Gastroesophageal sphincter (tissue), 4 donors: ENCODE data around the gene JSRP1. TPM values are rescaled to one million over a fixed set of nuclear protein-coding genes. Genes with fewer than 3 reads are reported as not detected.

Source experiments
- ATAC-seq: fragments of 150-250 bp; one replicate; pipeline ENCODE4 v1.9.1; 2016; ENCODE audit warnings: mild to moderate bottlenecking, moderate library complexity
- H3K27ac ChIP-seq, 4 donors: fragments of 200-600 bp; sonication (generic) in 3 of 4; 1 replicate in 3 of 4; 2 replicates in 1 of 4; pipeline ENCODE4 v1.5.1; 2016 to 2019
- H3K27me3 ChIP-seq: fragments of 200-600 bp; sonication (generic); one replicate; pipeline ENCODE4 v1.5.1; 2019
- H3K36me3 ChIP-seq, 2 donors: fragments of 200-600 bp; sonication (generic); one replicate each; pipeline ENCODE4 v1.5.1; 2019; ENCODE audit warnings: control low read depth in 1 of 2
- H3K4me1 ChIP-seq, 3 donors: fragments of 200-600 bp; sonication (generic); 1 replicate in 2 of 3; 2 replicates in 1 of 3; pipeline ENCODE4 v1.5.1; 2016 to 2019; ENCODE audit warnings: control low read depth in 2 of 3
- H3K4me3 ChIP-seq, 2 donors: fragments of 200-600 bp; sonication (generic); one replicate each; pipeline ENCODE4 v1.5.1; 2019; ENCODE audit warnings: mild to moderate bottlenecking in 1 of 2, moderate library complexity in 1 of 2
- H3K9me3 ChIP-seq, 3 donors: fragments of 200-600 bp; sonication (generic); one replicate each; pipeline ENCODE4 v1.5.1; 2017 to 2019; ENCODE audit warnings: control low read depth in 2 of 3
- EP300 ChIP-seq: sonication (generic); formaldehyde crosslinking; IDR thresholded peaks from one replicate; pipeline ENCODE4 v1.6.1; 2017; ENCODE audit warnings: antibody characterized with exemption, mild to moderate bottlenecking
- POLR2A ChIP-seq, 2 donors: fragments of 450-650 bp; IDR thresholded peaks; one replicate each; pipeline ENCODE4 v1.6.1; 2017; ENCODE audit warnings: antibody characterized with exemption in 2 of 2, mild to moderate bottlenecking in 2 of 2, moderate library complexity in 1 of 2
- POLR2AphosphoS5 ChIP-seq: sonication (generic); formaldehyde crosslinking; IDR thresholded peaks from one replicate; pipeline ENCODE4 v1.6.1; 2017; ENCODE audit warnings: antibody characterized with exemption
- WGBS, 2 donors: methylation state at CpG; one replicate each; pipeline ENCODE4 v1.1.5; 2018; ENCODE audit warnings: low coverage in 1 of 2; 5-methylcytosine and 5-hydroxymethylcytosine counted together
- total RNA-seq, 4 donors: library from RNA; depleted of rRNA; stranded (reverse); fragments of >200 nt; gene quantifications; one replicate each; pipeline ENCODE4 v1.1.0, GENCODE V29; 2016
- TF ChIP-seq, protein P1 (sequence below), 4 experiments: fragments of 200-600 bp in 2 of 4; fragments of 450-650 bp in 2 of 4; sonication (generic) in 1 of 4; IDR thresholded peaks; one replicate each; pipeline ENCODE4 v1.5.1; 2017 to 2019; ENCODE audit warnings: antibody characterized with exemption in 4 of 4, mild to moderate bottlenecking in 2 of 4, moderate library complexity in 2 of 4

JSRP1 gene
- total RNA-seq, 4 donors from 2014 or later = 0.37 TPM; not detected in 3

DNA sequence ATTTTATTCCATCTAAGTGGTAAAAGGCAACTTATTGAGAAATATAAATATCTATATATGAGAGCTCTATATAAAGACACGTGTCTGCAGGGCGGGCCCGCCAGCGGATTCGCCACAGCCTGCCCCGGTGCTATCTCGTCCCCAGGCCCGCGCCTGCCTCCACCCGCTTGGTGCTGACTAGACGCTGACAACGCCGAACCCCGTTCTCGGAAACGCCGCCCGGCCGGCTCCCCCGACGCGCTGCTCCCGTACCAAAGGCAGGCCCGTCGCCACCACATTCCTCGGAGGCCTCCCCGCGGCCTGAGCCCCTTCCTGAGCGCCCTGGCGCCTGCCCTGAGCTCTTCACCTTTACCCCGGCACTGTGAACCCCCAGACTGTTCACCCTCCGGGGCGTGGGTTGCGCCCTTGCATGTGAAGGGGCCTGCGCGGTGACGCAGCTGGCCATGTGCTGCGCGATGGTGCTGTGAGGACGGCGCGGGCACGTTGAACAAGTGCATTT is 26.1 kb downstream of the JSRP1 start:
- H3K27ac ChIP-seq = no peak overlapping the region
- H3K36me3 ChIP-seq = peaks cover 0 to 93% of the 10 kb centered on the region in 2 donors
- no peak for ATAC-seq
- H3K27me3 ChIP-seq = no peaks in the 10 kb centered on the region
- TF ChIP-seq POLR2A (IDR thresholded peaks at IDR 0.05) = no peak
- TF ChIP-seq, protein P1, sequence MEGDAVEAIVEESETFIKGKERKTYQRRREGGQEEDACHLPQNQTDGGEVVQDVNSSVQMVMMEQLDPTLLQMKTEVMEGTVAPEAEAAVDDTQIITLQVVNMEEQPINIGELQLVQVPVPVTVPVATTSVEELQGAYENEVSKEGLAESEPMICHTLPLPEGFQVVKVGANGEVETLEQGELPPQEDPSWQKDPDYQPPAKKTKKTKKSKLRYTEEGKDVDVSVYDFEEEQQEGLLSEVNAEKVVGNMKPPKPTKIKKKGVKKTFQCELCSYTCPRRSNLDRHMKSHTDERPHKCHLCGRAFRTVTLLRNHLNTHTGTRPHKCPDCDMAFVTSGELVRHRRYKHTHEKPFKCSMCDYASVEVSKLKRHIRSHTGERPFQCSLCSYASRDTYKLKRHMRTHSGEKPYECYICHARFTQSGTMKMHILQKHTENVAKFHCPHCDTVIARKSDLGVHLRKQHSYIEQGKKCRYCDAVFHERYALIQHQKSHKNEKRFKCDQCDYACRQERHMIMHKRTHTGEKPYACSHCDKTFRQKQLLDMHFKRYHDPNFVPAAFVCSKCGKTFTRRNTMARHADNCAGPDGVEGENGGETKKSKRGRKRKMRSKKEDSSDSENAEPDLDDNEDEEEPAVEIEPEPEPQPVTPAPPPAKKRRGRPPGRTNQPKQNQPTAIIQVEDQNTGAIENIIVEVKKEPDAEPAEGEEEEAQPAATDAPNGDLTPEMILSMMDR (IDR thresholded peaks at IDR 0.05) = no peak
- no peak for TF ChIP-seq EP300
- no peak for TF ChIP-seq POLR2AphosphoS5
- no peaks in the 10 kb centered on the region for H3K9me3 ChIP-seq
- WGBS, 2 donors = 89 to 92% methylated on average over 12 to 25 of the region's 43 CpGs
- no peak overlapping the region for H3K4me3 ChIP-seq
- H3K4me1 ChIP-seq = peaks cover 0 to 35% (median 7%) of the 10 kb centered on the region in 3 donors

DNA sequence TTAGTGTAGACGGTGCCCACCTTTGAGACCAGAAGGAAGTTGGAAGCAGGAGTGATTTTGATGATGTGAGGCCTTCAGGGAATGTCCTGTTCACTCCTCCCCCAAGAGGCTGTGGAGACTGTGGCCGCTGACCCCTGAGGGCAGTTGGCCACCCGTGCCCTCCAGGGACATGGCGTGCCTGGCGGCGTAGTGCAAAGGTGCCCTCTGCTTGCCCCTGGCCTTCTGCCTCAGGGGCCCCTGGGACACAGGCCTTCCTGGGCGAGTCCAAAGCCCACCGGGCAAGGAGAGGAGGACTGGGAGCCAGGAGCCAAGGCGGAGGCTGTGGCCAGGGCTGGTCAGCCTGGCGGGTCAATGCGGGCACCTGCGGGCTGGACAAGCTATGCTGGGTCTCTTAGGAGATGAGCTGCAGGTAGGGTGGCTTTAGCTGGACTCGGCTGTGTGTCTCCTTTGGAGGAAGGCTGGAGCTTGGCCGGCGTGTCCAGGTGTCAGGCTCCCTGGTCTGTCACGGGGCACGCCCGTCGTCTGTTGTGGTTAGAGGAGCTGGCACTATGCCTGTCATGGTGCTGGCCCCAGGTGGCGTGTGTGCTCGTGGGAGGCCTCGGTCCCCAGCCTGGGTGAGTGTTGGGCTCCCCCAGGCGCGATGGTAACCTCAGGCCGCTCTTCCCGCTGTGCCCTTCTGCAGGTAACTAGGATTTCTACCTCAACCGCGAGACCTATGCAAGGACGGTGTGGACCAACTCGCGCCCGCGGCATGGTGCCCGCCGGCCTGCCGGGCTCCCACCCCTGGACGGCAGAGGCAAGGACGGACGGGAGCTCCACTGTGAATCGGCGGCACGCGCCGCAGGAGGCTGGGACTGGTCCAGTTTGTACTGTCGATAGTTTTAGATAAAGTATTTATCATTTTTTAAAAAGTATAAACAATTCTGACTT is 26.8 kb downstream of the JSRP1 start:
- no peak overlapping the region for H3K4me3 ChIP-seq
- peaks cover 0 to 98% of the 10 kb centered on the region in 2 donors for H3K36me3 ChIP-seq
- no peak for ATAC-seq
- TF ChIP-seq POLR2AphosphoS5 (no peak), POLR2A (IDR thresholded peaks at IDR 0.05) (no peak), EP300 (no peak)
- TF ChIP-seq, protein P1 (IDR thresholded peaks at IDR 0.05) = no peak
- peaks cover 0 to 28% (median 0%) of the 10 kb centered on the region in 3 donors for H3K4me1 ChIP-seq
- H3K27me3 ChIP-seq = no peaks in the 10 kb centered on the region
- WGBS, 2 donors = 94% methylated on average over 5 of the region's 45 CpGs; no CpG with 5 or more reads in 1 of the 2 donors
- no peaks in the 10 kb centered on the region for H3K9me3 ChIP-seq
- H3K27ac ChIP-seq = no peak overlapping the region

DNA sequence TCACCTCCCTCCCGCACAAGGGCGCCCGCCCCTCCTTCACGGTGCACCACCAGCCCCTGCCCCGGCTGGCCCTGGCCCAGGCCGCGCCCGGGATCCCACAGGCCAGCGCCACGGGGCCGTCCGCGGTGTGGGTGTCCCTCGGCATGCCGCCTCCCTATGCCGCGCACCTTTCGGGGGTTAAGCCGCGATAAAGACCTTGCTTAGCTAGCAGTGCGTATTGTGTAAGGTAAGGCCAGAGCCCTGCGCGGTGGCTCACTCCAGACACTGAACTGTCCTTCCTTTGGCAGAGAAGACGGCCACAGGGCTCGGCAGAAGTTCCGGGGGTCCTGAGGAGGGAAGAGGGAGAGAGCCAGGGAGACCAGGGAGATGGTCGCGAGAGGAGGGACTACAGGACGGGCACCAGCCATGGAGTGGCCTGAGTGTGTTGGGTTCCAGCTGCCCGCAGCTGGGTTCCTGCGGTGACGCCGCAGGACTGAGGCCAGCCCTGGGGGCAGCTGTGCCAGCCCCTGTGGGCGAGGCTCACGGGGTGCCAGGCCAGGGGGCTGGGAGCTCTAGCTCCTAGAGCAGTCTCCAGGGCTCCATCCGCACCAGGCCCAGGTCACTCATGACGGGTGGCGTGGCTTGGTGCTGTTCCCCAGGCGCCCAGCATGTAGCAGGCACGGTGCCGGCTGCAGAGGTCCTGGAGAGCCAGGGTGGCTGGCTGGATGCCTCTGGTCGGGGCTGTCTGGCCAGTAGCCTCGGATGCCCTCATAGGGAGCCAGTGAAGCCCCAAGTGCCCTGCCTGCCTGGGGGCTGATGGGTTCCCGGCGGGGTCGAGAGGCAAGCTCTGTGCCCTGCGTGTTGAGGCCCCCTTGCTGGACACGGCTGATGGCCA is 27.8 kb downstream of the JSRP1 start:
- no peaks in the 10 kb centered on the region for H3K9me3 ChIP-seq
- WGBS, 2 donors = 81 to 90% methylated on average over 7 of the region's 48 CpGs
- ATAC-seq = no peak
- peaks cover 0 to 18% (median 0%) of the 10 kb centered on the region in 3 donors for H3K4me1 ChIP-seq
- no peak overlapping the region for H3K27ac ChIP-seq
- peaks cover 0 to 100% of the 10 kb centered on the region in 2 donors for H3K36me3 ChIP-seq
- TF ChIP-seq POLR2AphosphoS5 = no peak
- H3K4me3 ChIP-seq = no peak overlapping the region
- H3K27me3 ChIP-seq = no peaks in the 10 kb centered on the region

DNA sequence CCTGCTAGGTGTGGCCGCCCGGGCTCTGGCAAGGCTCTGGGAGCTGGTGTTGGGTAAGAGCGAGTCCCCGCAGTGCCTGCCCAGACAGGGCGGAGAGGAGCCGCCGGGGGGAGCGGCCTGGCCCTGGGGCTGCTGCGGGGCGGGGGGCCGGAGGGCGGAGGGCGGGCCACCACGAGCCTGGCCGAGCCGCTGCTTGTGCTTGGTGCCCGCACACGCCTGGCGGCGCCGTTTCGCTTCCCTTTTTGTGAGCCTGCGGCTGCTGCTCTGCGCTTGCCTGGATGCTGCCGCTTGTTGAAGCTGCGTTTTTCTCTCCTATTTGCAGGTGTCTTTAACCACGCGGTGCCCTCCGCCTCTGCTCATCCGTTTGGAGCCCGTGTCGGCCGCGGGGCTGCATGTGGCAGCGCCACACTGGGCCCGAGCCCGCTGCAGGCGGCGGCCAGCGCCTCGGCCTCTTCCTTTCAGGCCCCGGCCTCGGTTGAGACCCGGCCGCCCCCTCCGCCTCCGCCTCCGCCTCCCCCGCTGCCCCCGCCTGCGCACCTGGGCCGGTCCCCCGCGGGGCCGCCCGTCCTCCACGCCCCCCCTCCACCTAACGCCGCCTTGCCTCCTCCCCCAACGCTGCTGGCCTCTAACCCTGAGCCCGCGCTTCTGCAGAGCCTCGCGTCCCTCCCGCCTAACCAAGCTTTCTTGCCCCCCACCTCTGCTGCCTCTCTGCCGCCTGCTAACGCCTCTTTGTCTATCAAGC is 28.6 kb downstream of the JSRP1 start:
- H3K4me3 ChIP-seq = no peak overlapping the region
- peaks cover 0 to 13% (median 0%) of the 10 kb centered on the region in 3 donors for H3K4me1 ChIP-seq
- H3K27ac ChIP-seq = no peak overlapping the region
- TF ChIP-seq POLR2A (IDR thresholded peaks at IDR 0.05) = no peak
- TF ChIP-seq, protein P1 (IDR thresholded peaks at IDR 0.05) = no peak
- no peak for TF ChIP-seq EP300
- ATAC-seq = no peak
- H3K36me3 ChIP-seq = peaks cover 0 to 100% of the 10 kb centered on the region in 2 donors
- 85% methylated on average over 4 of the region's 67 CpGs; no CpG with 5 or more reads in 1 of the 2 donors for WGBS, 2 donors
- no peaks in the 10 kb centered on the region for H3K9me3 ChIP-seq
- no peaks in the 10 kb centered on the region for H3K27me3 ChIP-seq
